Measurements from ENCODE around the gene PPIP5K2.

Gene PPIP5K2

DNA sequence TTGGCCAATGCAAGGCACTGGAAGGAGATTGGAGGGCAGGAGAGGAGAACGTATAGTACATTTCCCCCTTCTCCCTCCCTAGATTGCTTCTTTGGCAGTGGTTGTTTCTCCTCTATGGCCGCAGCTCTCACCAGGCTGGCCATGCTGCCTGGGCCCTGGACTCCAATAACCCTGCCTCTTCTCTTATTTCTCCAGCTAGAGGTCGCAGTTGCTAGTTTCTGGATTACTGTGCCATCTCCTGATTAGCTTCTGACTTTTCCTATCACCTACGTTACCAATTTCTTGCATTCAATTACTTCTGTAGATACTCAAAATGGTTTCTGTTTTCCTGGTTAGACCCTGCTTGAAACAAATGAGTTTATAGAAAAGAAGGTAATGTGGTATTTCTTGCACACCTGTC lies 136.1 kb downstream of the PPIP5K2 start:
- POLR2A ChIA-PET: no interaction called here

DNA sequence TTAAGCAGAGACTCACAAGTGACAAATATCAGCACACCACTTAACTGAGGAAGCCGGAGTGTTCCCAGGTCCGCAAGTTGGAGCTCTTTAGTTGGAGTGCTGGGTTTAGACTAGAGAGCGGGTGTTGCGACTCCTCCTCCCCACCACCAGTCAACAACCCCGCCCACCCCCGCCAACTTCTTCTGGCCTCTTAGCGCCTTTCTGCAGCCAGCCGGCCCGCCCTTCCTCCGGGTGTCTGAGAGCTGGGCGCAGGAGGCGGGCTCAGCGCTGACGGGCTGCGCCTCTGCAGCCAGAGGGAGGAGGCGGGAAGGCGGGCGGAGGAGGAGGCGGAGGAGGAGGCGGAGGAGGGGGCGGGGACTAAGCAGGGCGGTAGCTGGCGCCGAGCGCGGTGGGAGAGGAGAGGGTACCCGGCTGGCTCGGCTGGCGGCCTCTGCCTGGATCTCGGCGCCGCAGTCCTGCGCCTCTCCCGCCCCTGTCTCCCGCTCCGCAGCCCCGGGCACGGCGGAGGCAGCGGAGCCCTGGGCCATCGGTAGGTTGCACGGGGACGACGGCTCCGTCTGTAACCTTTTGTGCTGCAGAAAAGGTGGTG lies 138.4 kb downstream of the PPIP5K2 start, which contains the start of gene MACIR:
TSS of gene MACIR (plus strand) at position 396 of the 589 bp plus-strand sequence. CDS start 17,157 bp downstream, outside the sequence.
- POLR2A ChIA-PET: interaction anchor here (0.6 to 2.4 kb wide), 18 partner anchors 10 to 393 kb away, joined by 3 to 12 read pairs (median 6); partner anchors contain the start of genes GIN1 and PPIP5K2
- CTCF ChIA-PET: interaction anchor here (0.5 to 1.6 kb wide), 4 partner anchors 119 to 1096 kb away, joined by 3 to 6 read pairs (median 4); no protein-coding TSS in a partner anchor
- DNase-seq (ENCODE audit: extremely low spot score): peak; percentile 92
- TF ChIP-seq BHLHE40 (IDR thresholded peaks at IDR 0.05; ENCODE audit: borderline replicate concordance) (no peak), ARNT (IDR thresholded peaks at IDR 0.05) (no peak), TARDBP (IDR thresholded peaks at IDR 0.05) (no peak), HDGF (IDR thresholded peaks at IDR 0.05; ENCODE audit: borderline replicate concordance) (0 out of 2 replicates have a peak, but pooled peaks have one; percentile 31)
- TF ChIP-seq, protein P1, sequence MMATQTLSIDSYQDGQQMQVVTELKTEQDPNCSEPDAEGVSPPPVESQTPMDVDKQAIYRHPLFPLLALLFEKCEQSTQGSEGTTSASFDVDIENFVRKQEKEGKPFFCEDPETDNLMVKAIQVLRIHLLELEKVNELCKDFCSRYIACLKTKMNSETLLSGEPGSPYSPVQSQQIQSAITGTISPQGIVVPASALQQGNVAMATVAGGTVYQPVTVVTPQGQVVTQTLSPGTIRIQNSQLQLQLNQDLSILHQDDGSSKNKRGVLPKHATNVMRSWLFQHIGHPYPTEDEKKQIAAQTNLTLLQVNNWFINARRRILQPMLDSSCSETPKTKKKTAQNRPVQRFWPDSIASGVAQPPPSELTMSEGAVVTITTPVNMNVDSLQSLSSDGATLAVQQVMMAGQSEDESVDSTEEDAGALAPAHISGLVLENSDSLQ (IDR thresholded peaks at IDR 0.05): peak; percentile 16; the same call in 1 of the 2 replicates

More for the DNA sequence above, 136.1 kb downstream of the PPIP5K2 start:
- DNase-seq (ENCODE audit: extremely low spot score): no peak
- CTCF ChIA-PET: interaction anchor here (1.4 kb wide), 1 partner anchor 24 kb away, joined by 3 read pairs; no protein-coding TSS in a partner anchor
- TF ChIP-seq CTBP1 (IDR thresholded peaks at IDR 0.05; ENCODE audit: borderline replicate concordance) (no peak), TARDBP (IDR thresholded peaks at IDR 0.05) (no peak), LEF1 (IDR thresholded peaks at IDR 0.05; ENCODE audit: borderline replicate concordance) (no peak)

DNA sequence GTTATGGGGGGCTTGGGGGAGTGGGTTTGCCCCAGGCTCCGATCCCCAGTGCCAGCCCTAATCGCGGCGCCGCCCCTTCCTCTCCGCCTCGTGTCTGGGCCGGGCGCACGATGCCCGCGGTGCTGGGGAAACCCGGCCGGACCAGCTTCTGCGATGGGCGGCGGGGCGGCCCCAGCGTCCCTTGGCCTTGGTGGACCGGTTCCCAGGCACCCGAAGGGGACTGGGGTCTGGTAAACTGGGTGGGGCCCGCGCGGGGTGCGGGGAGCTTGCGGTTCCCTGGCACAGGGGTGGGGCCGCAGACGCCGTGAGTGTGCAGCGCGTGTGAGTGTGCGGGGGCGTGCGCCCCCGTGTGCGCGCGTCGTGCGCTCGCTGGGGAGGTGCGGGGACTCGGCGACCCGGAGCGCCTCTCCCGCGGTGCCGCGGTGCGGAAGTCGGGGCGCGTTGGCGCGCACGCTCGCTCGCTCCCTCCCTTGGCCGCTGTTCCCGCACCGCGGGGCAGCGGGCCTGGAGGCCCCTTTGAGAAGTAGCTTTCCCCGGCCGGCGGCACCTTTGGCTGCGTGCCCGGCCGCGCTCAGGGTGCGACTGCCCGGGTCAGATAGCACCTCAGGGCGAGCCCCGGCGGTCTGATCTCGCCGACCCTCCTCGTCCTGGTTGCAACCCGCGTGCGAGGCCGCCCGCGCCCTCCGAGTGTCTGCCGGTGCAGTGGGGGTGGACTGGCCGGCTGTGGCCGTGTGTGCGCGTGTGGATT lies 139.0 kb downstream of the PPIP5K2 start:
- DNase-seq (ENCODE audit: extremely low spot score): peak; percentile 45
- TF ChIP-seq SUZ12 (IDR thresholded peaks at IDR 0.05) (no peak), L3MBTL2 (conservative IDR thresholded peaks at IDR 0.05) (peak; percentile 86), TARDBP (IDR thresholded peaks at IDR 0.05) (no peak), CTBP1 (IDR thresholded peaks at IDR 0.05; ENCODE audit: borderline replicate concordance) (peak; percentile 52; the same call in 1 of the 2 replicates), ARNT (IDR thresholded peaks at IDR 0.05) (no peak), NFRKB (IDR thresholded peaks at IDR 0.05) (no peak), ELF4 (IDR thresholded peaks at IDR 0.05) (no peak), BHLHE40 (IDR thresholded peaks at IDR 0.05; ENCODE audit: borderline replicate concordance) (no peak), FOXM1 (IDR thresholded peaks at IDR 0.05; ENCODE audit: borderline replicate concordance) (no peak), FOXA1 (IDR thresholded peaks at IDR 0.05) (no peak), ZNF384 (IDR thresholded peaks at IDR 0.05) (no peak), LEF1 (IDR thresholded peaks at IDR 0.05; ENCODE audit: borderline replicate concordance) (no peak)
- TF ChIP-seq, protein P1 (IDR thresholded peaks at IDR 0.05): no peak
- POLR2A ChIA-PET: interaction anchor here (0.6 to 2.4 kb wide), 20 partner anchors 10 to 394 kb away, joined by 3 to 12 read pairs (median 5); partner anchors contain the start of genes GIN1 and PPIP5K2
- CTCF ChIA-PET: interaction anchor here (0.6 to 1.6 kb wide), 4 partner anchors 44 to 182 kb away, joined by 3 to 6 read pairs (median 4); no protein-coding TSS in a partner anchor

DNA sequence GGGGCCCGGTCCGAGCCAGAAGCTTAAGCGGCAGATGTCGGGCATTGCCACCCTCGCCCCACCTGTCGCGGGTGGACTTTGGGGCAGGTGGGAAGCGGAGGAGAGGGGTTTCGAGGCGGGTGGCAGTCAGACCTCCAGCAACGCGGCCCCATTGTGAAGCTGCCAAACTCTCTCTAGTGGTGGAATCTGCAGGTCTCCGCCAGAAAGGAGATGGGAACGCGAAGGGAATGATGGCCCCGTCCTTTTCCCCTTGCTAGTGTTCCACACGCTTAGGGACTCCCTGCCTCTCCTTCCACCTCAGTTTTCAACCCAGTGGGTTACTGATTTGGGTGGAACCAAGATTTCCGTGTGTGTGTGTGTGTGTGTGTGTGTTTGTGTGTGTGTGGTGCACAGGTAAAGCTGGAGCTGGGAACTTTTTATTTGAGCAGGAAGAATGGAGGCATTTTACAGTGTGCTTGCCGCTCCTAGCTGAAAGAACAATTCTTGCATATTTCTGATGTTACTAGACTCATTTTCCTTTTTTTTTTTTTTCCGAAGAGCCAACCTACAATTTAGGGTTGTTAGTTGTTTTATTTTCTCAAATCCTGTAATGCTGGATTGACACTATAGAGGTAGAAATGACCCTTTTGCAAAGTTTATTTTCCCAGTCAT lies 139.7 kb downstream of the PPIP5K2 start:
- CTCF ChIA-PET: interaction anchor here (0.6 to 1.6 kb wide), 4 partner anchors 98 to 292 kb away, joined by 3 to 6 read pairs (median 3); no protein-coding TSS in a partner anchor
- POLR2A ChIA-PET: interaction anchor here (1.0 to 2.4 kb wide), 15 partner anchors 11 to 505 kb away, joined by 3 to 12 read pairs (median 5); partner anchors contain the start of genes GIN1, PAM and PPIP5K2
- DNase-seq (ENCODE audit: extremely low spot score): peak; percentile 35
- TF ChIP-seq L3MBTL2 (conservative IDR thresholded peaks at IDR 0.05) (peak; percentile 14; the same call in 1 of the 2 replicates), CTBP1 (IDR thresholded peaks at IDR 0.05; ENCODE audit: borderline replicate concordance) (no peak)

DNA sequence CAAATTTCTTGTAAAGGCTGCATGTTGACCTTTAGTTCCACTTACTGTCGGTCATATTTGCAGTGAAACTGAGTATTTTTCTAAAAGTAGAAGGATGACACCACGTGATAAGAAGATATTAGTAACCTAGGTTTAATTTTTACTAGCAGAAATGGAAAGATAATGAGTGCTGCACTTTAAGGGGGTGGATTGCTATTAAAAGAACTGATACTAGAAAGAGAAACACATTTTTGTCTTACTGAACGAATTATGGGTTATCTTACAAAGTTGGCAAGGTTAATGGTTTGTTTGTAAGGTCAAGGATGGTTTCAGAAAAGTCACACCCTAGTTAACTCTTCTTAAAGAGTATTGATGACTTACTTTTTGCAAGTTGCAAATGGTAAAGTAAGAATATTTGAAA lies 140.8 kb downstream of the PPIP5K2 start:
- CTCF ChIA-PET: interaction anchor here (1.1 kb wide), 1 partner anchor 214 kb away, joined by 3 read pairs; no protein-coding TSS in a partner anchor
- POLR2A ChIA-PET: no interaction called here
- no peak for DNase-seq (ENCODE audit: extremely low spot score)
- TF ChIP-seq, protein P1 (IDR thresholded peaks at IDR 0.05): no peak
- TF ChIP-seq LEF1 (IDR thresholded peaks at IDR 0.05; ENCODE audit: borderline replicate concordance): no peak
- no peak for TF ChIP-seq BHLHE40 (IDR thresholded peaks at IDR 0.05; ENCODE audit: borderline replicate concordance)
- no peak for TF ChIP-seq ZNF384 (IDR thresholded peaks at IDR 0.05)
- no peak for TF ChIP-seq NFRKB (IDR thresholded peaks at IDR 0.05)
- no peak for TF ChIP-seq FOXK2 (IDR thresholded peaks at IDR 0.05)
- TF ChIP-seq HDGF (IDR thresholded peaks at IDR 0.05; ENCODE audit: borderline replicate concordance): no peak
- no peak for TF ChIP-seq CTBP1 (IDR thresholded peaks at IDR 0.05; ENCODE audit: borderline replicate concordance)
- no peak for TF ChIP-seq SP1 (IDR thresholded peaks at IDR 0.05)

Measured in HEK293T (cell line).